ENCODE measurements around the gene SPIRE1.

Gene SPIRE1

DNA sequence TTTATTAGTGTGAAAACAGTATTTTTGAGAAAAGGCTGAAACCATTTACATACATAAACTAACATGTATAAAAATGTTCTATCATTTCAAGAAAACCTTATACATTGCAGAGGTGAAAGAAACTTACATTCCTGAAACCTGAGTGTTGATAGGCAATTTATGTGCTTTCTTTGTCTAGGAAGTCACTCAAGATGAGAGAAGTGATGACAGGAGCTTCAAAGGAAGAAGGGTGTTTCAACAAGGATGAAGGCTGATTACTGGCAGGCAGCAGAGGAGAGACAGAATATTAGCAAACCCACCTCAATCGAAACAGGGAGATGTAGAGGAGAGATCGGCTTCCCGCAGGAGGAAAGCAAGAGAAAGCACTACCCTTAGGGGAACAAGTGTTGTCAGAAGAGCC is 125.2 kb downstream of the SPIRE1 start:
- TF ChIP-seq EZH2 (IDR thresholded peaks at IDR 0.05; ENCODE audit: borderline replicate concordance, low read length) (no peak), CTCF (IDR thresholded peaks at IDR 0.05; ENCODE audit: low read length) (no peak)
- no peak overlapping the region for H3K4me2 ChIP-seq (ENCODE audit: low read length)

DNA sequence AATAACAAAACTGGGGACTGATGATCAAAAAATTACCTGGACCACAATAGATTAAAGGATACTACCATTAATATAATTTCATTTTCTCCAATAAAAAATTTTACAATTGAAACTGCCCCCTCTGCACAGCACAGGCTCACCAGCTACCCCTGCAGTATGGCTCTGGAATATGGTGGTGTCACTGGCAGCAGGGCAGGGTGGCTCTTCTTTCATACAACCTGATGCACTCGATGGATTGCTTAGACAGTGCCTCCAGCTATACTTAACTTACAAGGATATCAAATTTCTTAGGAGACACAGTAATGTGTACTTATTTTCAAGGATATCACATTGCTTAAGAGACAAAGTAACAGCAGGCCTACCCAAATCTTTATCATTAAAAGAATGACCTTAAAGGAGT is 126.2 kb downstream of the SPIRE1 start:
- TF ChIP-seq CTCF (IDR thresholded peaks at IDR 0.05; ENCODE audit: low read length) (no peak), EZH2 (IDR thresholded peaks at IDR 0.05; ENCODE audit: borderline replicate concordance, low read length) (no peak)
- no peaks in the 10 kb centered on the region for H3K36me3 ChIP-seq (ENCODE audit: insufficient read depth, low read length)
- H3K9me2 ChIP-seq (ENCODE audit: low read depth, low read length), result no peaks in the 10 kb centered on the region
- H2AFZ ChIP-seq (ENCODE audit: low read length), result no peak overlapping the region
- H3F3A ChIP-seq (ENCODE audit: insufficient read depth, low read length), result no peaks in the 10 kb centered on the region
- H3K4me2 ChIP-seq (ENCODE audit: low read length), result no peak overlapping the region
- no peaks in the 10 kb centered on the region for H3K4me1 ChIP-seq (ENCODE audit: insufficient read depth, low read length, severe bottlenecking)
- no peaks in the 10 kb centered on the region for H3K9me3 ChIP-seq (ENCODE audit: low read length)
- H3K27me3 ChIP-seq (ENCODE audit: insufficient read depth, low read length), result no peaks in the 10 kb centered on the region
- H3K9ac ChIP-seq (ENCODE audit: low read length), result no peak overlapping the region
- no peaks in the 10 kb centered on the region for H4K20me1 ChIP-seq (ENCODE audit: insufficient read depth, low read length)
- H3K4me3 ChIP-seq (ENCODE audit: low read depth, low read length, poor library complexity, severe bottlenecking), result no peak overlapping the region
- no peak overlapping the region for H3K27ac ChIP-seq (ENCODE audit: low read depth, low read length, poor library complexity, severe bottlenecking)
- H3K79me2 ChIP-seq (ENCODE audit: insufficient read depth, low read length), result no peaks in the 10 kb centered on the region

More for the DNA sequence above, 125.2 kb downstream of the SPIRE1 start:
- no peaks in the 10 kb centered on the region for H3K4me1 ChIP-seq (ENCODE audit: insufficient read depth, low read length, severe bottlenecking)
- H3K9ac ChIP-seq (ENCODE audit: low read length), result no peak overlapping the region
- H3K4me3 ChIP-seq (ENCODE audit: low read depth, low read length, poor library complexity, severe bottlenecking), result no peak overlapping the region
- no peaks in the 10 kb centered on the region for H3F3A ChIP-seq (ENCODE audit: insufficient read depth, low read length)
- H4K20me1 ChIP-seq (ENCODE audit: insufficient read depth, low read length), result no peaks in the 10 kb centered on the region
- H3K9me2 ChIP-seq (ENCODE audit: low read depth, low read length), result no peaks in the 10 kb centered on the region
- H3K27ac ChIP-seq (ENCODE audit: low read depth, low read length, poor library complexity, severe bottlenecking), result no peak overlapping the region
- H3K36me3 ChIP-seq (ENCODE audit: insufficient read depth, low read length), result no peaks in the 10 kb centered on the region
- no peaks in the 10 kb centered on the region for H3K9me3 ChIP-seq (ENCODE audit: low read length)
- no peaks in the 10 kb centered on the region for H3K27me3 ChIP-seq (ENCODE audit: insufficient read depth, low read length)
- H2AFZ ChIP-seq (ENCODE audit: low read length), result no peak overlapping the region
- no peaks in the 10 kb centered on the region for H3K79me2 ChIP-seq (ENCODE audit: insufficient read depth, low read length)

DNA sequence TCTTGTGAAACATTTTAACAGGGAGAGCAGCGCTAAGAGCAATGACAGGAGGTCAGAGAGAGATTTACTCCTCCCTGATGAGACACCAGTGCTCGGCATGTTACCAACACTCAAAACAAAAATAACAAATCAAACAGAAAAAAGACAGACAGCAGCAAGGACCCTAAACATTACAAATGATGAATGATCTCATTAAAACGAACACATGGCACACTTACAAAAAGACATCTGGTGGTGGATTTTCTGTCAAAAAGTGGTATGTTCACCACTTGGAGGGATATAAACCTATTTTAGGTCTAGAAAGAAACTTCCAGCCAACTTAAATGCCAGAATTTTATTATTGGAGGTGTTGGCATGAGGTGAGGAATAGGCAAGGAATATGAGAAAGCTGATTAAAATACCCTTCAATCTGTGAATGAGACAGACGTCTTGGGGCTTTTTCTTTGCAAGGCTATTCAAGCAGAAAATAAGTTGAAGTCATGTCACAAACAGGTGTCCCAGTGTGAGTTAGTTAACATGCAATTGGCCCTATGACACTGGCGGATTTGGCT is 137.4 kb downstream of the SPIRE1 start:
- Histone ChIP-seq H3K27ac (ENCODE audit: low read depth, low read length, poor library complexity, severe bottlenecking) (no peak overlapping the region), H3F3A (ENCODE audit: insufficient read depth, low read length) (no peaks in the 10 kb centered on the region), H3K79me2 (ENCODE audit: insufficient read depth, low read length) (no peaks in the 10 kb centered on the region), H3K9me2 (ENCODE audit: low read depth, low read length) (no peaks in the 10 kb centered on the region), H3K4me3 (ENCODE audit: low read depth, low read length, poor library complexity, severe bottlenecking) (no peak overlapping the region), H3K4me2 (ENCODE audit: low read length) (no peak overlapping the region), H3K27me3 (ENCODE audit: insufficient read depth, low read length) (no peaks in the 10 kb centered on the region), H3K9ac (ENCODE audit: low read length) (no peak overlapping the region), H2AFZ (ENCODE audit: low read length) (no peak overlapping the region), H3K9me3 (ENCODE audit: low read length) (no peaks in the 10 kb centered on the region), H4K20me1 (ENCODE audit: insufficient read depth, low read length) (no peaks in the 10 kb centered on the region), H3K4me1 (ENCODE audit: insufficient read depth, low read length, severe bottlenecking) (no peaks in the 10 kb centered on the region), H3K36me3 (ENCODE audit: insufficient read depth, low read length) (no peaks in the 10 kb centered on the region)
- no peak for TF ChIP-seq CTCF (IDR thresholded peaks at IDR 0.05; ENCODE audit: low read length)
- TF ChIP-seq EZH2 (IDR thresholded peaks at IDR 0.05; ENCODE audit: borderline replicate concordance, low read length), result no peak
